ENCODE measurements around the gene DIP2B.

GRCh38 chr12:50749459-50749882, 244.7 kb downstream of the DIP2B start:
- TF ChIP-seq CTCF (IDR thresholded peaks at IDR 0.05) (no peak), POLR2A (IDR thresholded peaks at IDR 0.05) (no peak)

Data from stomach (tissue), 4 donors.